NCI-H2107 treated with DMSO at 0.1 percent for 48 hours (cell line): ENCODE results near the gene PAK4.
"Not testable (repeated sequence)": the region's sequence is repeated elsewhere in the genome, so short reads cannot be mapped to it uniquely, and the experiment has no call there.

Source experiments
- DNase-seq: peaks from one replicate; lab custom pipeline; 2025; ENCODE audit not compliant: unreplicated experiment; lab: John Stamatoyannopoulos, UW

PAK4 gene

DNA sequence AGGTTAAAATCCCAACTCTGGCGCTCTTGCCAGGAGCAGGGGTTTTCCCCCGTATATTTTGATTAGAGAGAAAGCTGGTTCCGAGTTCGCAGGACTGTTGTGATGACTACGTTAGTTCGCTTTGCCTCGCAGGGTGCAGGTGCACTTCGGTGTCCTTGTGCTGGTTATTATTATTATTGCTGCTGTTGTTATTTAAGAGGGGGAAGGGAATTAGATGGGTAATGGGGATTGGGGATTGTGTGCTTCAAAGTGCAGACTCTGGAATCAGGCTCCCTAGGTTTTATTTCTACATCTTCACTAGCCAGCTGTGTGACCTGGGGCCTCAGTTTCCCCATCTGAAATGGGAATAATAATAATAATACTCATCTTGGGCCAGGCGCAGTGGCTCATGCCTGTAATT, 26.2 kb upstream of the PAK4 start:
- DNase-seq = no peak

DNA sequence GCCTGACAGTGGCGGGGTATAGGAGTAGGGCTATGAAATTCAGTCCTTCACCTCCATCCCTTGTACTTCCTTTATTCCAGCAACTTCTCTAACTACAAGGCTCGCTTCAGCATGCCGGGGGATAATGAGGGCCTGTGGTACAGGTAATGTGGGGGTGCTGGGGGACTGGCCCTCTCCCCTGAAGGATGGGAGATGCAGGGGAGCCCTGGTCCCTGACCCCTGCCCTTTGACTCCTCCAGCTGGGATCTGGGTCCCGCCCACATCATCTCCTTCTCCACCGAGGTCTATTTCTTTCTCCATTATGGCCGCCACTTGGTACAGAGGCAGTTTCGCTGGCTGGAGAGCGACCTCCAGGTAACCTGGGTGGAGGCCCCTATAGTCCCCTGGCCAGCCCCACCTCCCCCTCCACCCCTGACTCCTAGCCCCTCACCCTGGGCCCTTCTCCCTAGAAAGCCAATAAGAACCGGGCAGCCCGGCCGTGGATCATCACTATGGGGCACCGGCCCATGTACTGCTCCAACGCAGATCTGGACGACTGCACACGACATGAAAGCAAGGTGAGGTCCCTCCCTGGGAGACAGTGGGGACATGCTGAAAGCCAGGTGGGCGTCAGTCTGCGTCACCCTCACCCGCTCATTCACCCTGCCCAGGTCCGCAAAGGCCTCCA, 25.0 kb upstream of the PAK4 start:
- no peak for DNase-seq

DNA sequence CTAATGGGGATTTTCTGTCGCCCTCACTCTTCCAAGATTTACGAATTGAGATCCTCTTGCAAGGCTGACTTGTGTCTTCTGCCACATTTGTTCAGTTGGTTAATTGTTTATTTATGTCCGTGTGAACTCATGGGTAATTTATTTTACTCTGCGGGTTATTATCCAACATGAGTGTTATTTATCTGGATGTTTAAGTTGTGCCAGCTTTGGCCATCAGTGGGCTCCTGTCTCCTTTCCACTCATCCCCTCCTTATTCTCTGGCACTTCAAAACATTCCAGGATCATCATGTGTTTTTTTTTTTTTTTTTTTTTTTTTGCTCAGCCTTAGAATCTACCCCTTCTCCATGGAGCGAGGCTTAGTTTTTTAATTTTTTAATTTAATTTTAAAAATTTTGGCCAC, 22.4 kb upstream of the PAK4 start:
- DNase-seq = no peak

DNA sequence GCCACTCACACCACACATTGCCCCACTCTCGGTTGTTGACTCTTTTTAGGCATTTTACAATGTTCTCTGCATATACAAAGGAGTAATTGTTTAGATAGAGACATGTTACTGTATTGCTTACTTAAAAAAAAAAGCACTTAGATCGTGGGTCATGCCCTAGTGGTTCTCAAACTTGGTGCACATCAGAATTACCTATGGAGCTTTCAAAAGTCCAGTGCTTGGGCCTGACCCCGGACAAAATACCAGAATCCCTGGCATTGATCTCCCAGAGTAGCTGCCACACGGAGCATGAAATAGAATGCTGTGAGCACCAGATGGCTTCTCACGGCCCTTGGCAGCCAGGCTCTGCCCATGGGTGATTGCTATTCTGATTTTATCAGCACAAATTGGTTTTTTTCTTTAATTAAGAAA, 21.4 kb upstream of the PAK4 start:
- DNase-seq = no peak

DNA sequence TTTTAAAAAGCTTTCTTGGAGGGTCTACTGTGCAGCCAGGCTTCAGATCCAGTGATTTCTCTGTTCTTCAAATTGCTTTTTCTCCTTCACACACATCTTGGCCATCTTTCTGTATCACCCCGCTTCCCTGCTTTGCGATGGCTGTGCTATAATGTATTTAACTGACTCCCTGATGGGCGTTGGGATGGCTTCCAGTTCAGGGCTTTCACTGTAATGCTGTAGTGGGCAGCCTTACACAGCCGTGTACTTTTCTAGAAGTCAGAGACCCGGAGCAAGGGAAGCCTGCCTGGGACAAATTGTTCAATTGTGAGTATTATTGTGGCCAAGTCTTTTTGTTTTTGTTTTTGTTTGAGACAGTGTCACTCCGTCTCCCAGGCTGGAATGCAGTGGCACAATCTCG, 19.4 kb upstream of the PAK4 start:
- no peak for DNase-seq

DNA sequence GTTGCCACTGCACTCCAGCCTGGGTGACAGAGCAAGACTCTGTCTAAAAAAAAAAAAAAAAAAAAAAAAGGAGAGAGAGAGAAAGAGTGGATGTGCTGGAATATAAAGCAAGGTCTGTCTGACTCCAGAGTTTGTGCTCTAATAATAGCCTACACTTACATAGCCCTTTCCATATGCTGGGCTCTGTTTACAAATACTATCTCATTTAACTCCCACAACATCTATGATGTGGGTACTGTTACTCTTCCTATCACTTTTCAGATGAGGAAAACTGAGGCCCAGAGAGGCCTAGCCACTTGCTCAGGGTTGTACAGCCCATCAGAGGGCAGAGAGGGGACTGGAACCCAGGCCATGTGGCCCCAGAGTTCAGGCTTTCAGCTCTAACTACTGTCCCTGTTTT, 15.9 kb upstream of the PAK4 start:
- DNase-seq = no peak

DNA sequence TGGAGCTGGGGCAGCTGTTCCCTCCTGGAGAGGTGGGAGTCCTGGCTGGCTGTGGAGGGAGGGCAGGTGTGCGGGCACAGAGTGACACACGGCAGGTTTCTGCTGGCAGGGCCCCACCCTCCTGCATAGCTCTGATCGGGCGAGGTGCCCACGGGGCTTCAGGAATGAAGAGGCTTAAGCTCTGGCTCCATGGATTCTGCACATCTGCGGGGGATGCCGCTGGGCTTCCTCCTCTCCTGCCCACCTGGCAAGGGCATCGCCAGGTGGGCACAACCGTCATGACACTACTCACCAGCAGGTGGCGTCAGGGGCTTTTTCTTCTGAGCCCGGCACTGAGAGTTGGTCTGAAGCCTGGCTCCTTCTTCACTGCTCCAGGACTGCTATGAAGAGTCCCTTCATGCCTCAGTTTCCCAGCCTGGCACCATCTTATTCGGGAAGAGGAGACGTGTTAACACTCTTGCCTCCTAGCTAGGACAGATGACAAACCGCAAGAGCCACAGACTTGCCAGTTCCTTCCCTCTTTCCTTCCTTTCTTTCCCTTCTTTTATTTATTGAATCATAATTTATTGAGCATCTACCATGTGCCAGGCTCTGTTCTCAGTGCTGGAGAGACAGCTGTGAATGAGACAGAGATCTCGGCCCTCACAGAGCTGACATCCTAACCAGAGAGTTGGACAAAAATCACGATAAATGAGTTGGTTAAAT, 15.2 kb upstream of the PAK4 start:
- DNase-seq = peak; percentile 33

DNA sequence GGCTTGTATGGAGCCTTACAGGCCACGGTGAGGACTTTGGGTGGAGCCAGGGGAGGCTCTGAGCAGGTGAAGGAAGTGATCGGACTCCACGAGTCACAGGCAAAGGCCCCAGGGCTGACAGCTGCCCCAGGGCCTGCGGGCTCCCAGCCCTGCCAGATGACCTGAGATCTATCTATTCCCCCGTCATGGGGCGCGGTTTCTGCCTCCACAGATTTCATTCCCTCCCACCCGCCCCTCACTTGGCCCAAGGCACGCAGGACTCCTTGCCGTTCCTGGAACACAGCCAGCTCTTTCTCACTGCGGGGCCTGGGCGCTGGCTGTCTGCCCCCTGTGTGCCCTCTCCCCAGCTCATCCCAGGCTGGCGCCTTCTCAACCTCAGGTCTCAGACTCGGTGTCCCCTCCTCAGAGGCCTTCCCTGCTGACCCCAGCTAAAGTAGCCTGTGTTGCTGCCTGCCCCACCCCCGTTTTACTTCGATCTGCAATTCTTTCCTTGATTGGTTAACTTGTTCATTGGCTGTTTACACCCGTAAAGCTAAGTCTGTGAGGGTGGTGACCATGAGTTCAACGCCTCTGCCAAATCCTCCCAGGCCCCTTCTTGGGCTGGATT, 13.9 kb upstream of the PAK4 start:
- DNase-seq = no peak

DNA sequence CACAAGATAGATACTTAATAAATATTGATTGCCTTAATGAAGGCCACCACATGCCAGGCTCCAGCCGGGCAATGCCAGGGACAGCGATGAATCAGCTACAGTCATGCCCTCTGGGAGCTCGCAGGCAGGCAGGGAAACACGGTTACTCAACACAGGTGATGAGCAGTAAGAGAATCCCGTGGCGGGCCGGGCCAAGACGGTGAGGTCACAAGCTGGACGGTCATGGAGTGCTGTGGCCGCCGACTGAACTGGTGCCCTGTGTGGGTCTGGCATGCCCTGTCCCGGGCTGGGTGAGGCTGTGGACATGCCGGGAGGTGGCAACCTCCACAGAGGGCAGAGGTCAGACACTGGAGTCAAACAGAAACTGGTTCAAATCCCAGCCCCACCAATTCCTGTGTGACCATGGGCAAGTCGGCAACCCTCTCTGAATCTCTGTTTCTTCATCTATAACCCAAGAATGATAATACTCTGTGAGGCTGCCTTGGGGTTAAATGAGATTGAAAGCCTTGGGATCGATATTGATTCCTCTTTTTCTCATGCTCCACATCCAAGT, 13.2 kb upstream of the PAK4 start:
- no peak for DNase-seq

DNA sequence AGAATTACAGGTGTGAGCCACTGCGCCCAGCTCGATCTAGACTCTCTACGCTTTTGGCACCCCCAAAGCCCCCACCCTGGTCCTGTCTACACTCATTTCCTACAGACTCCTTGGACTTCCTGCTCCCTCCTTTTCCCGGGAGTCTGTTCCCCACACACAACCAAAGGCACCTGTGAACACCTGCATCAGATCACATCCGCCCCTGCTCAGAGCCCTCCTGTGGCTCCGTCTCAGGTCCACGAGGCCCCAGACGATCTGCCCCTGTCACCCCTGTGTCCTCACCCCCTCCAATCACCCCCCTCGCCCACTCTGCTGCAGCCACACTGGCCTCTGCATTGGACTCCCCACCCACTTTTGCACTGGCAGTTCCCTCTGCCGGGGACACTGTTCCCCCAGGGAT, 12.4 kb upstream of the PAK4 start:
- DNase-seq = no peak

DNA sequence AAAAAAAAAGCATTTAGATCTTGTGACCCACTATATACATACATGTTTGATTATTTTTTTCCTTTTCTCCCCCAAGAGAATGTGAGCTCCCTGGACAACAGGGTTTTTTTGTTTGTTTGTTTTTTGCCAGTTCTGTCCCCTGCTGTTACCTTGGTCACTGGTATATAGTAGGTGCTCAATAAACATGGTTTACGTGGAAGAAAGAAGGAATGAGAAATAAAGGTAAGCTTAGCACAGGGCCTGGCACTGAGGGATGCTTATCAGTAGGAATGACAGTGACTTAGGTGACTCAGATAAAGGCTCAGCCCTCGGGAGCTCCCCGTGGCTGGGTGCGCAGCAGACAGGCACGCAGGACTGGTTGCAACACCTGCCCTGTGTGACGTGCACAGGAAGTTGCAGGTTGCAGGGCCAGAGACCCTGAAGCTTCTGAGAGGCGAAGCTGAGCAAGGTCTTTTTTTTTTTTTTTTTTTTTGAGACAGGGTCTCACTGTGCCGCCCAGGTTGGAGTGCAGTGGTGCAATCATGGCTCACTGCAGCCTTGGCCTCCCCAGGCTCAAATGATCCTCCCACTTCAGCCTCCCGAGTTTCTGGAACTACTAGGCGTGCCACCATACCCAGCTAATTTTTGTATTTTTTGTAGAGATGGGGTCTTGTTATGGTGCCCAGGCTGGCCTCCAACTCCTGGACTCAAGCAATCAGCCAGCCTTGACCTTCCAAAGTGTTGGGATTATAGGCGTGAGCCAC, 10.3 kb upstream of the PAK4 start:
- DNase-seq = no peak

DNA sequence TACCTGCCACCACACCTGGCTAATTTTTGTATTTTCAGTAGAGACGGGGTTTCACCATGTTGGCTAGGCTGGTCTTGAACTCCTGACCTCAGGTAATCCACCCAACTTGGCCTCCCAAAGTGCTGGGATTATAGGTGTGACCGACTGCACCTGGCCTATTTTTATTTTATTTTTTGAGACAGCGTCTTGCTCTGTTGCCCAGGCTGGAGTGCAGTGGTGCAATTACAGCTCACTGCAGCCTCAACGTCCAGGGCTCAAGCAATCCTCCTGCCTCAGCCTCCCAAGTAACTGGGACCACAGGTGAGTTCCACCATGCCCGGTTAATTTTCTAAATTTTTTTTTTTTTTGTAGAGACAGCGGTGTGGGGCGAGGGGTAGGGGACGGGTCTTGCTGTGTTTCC, 8.6 kb upstream of the PAK4 start:
- DNase-seq = not testable (repeated sequence)

DNA sequence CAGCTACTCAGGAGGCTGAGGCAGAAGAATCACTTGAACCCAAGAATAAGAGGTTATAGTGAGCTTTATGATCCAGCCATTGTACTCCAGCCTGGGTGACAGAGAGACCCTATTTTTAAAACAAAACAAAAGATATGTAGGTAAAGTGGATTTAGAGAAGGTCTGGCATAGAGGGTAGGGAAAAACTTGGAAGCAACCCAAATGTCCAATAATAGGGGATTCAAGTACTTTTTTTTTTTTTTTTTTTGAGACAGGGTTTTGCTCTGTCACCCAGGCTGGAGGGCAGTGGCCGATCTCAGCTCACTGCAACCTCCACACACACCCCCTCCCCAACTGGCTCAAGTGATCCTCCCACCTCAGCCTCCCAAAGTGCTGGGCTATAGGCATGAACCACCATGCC, 5.8 kb upstream of the PAK4 start:
- no peak for DNase-seq

DNA sequence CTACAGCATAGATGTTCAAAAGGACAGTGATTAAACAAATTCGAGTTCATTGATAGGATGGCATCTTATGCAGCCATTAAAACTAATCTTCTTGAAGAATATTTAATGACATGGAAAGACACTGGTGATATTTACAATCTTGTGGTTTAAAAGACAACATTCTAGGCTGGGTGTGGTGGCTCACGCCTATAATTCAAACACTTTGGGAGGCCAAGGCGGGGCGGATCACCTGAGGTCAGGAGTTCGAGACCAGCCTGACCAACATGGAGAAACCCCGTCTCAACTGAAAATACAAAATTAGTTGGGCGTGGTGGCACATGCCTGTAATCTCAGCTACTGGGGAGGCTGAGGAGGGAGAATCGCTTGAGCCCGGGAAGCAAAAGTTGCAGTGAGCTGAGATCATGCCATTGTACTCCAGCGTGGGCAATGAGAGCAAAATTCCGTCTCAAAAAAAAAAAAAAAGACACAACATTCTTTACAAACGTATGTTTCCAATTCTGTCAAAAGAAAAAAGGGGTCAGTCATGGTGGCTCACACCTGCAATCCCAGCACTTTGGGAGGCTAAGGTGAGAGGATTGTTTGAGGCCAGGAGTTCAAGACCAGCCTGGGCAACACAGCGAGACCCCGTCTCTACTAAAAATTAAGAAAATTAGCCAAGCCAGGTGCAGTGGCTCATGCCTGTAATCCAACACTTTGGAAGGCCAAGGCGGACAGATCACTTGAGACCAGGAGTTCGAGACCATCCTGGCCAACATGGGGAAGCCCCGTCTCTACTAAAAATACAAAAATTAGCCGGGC, 2.5 kb upstream of the PAK4 start:
- no peak for DNase-seq

DNA sequence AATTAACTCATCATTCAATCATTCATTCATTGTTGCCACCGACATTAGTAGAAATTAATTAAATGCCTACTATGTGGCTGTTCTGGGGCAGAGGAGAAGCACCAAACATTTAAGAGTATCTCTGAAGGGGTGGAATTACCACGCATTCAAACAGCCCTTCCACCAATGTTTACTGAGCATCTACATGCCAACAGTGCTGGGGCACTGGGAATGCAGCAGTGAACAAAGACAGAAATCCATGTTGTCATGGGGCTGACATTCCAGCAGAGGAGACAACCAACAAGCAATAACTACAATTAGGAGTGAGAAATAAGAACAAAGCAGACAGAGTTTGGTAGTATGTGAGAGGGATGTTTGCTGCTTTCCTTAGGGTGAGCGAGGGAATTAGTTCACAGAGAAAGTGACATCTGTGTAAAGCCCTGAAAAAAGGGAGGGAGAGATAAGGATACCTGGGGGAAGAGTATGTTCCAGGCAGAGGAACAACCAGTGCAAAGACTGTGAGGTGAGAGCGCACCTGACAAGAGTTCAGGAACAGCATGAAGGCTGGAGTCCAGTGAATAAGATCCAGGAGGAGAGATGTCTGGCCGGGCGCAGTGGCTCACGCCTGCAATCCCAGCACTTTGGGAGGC, 1.3 kb upstream of the PAK4 start:
- DNase-seq = no peak

DNA sequence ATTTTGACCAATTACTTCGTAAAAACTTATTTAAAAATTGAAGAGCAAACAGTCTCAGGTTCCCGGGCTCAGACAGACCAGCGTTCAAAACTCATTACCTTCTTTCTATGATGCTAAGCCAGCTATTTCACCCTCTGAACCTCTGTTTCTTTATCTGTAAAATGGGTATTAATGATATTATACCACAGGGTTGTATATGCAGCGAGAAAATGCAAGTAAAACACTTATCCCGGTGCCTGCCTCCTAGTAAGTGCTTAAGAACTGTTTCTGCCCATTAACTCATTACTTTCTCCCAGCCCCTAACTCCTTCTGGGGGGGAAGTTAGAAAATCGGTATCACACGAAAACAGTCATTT, 410 bp upstream of the PAK4 start:
- DNase-seq = no peak

DNA sequence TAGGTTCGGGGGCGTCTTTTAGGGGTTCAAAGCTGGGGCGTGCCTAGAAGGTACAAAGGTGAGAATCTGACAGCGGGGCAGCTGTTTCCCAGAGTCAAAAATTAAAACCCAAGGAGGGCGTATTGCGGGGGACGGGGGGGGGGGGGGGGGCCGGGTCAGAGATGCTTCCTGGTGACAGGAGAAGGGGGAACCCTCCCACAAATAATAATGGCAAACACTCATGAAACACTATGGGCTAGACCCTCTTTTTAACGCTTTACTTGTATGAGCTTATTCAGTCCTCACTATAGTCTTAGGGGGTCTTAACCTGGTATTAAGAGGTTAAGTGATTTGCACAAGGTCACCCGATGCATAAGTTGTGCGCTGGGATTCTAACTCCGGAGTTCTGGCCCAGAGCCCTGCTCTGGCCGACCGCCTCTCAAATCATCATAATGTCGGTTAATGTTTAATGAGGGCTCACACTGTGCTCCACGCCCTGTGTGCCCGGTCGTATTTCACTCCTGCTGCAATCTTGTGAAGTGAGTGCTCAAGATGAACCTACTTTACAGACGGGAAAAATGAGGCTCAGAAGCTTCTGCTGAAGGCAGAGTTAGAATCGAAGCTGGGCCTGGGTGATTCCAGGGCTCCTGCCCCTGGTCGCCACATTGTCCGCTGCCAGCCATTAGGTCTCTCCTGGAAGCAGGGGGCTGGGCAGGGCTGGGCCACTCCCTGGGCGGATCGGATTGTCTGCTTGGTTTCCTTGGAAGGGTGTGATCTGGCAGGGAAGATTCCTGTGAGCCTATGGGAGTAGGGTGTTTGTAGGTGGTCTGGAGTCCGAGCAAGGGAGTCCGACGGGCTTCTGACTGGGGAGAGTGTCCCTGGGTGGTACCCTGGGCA, 964 bp downstream of the PAK4 start:
- DNase-seq = no peak

DNA sequence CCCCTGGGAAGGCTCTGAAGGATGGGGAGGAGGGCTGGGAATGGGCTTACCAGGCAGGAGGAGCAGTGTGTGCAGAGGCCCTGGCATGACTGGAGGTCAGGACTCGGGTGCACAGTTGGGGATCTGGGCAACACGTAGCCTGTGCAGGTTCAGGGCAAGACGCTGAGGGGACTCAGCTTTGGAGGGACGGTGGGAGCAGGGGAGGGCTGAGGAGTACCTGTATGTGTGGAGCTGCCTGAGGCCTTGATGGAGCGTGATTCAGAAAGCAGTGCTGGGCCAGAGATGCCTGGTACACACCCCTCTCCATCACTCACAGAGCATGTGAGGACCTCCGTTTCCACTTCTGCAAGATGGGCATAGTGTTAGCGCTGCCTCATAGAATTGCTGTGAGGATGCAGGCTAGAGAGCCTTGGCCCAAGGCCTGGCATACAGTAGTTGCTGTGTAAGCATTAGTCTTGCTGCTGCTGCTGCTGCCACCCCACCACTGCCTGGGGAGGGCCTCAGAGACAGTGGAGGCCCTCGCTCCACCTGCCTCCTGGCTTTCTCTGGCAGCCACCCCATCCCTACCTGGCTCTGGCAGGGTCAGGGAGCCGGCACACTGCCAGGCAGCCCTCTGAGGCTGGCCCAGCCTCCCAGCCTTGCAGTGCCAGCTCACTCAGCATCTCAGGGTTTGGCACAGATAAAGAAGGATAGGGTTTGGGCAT, 2.4 kb downstream of the PAK4 start:
- no peak for DNase-seq

DNA sequence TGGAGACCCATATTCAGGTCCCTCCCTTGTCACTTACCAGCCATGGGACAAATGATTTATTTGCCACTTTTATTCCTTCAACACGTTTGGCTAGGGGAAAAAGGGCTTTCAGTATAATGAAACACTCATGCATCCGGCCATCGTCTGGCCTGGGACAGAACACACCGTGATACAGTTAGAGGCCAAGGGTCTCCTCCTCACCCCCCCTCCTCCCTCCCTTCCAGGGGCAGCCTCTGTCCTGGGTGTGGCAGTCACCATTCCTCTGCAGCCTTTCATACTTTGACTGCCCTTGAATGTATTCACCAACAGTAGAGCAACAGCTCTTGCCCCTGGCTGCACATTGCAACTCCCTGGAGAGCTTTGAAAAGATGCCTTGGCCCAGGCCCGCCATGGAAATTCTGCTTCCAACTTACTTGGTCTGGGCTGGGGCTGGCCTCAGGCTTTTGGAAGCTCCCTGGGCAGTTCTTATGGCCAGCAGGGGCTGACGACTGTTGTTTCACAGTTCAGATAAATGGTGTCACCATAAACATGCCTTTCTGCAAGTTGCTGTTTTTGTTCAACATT, 3.0 kb downstream of the PAK4 start:
- DNase-seq = no peak
